HG02798 (cell line): ENCODE results near the gene ZNRF1.

Experiments
- ATAC-seq: cut with Tn5 transposase; IDR thresholded peaks from one replicate; pipeline ENCODE4 v1.9.1; 2021; ENCODE audit warnings: mild to moderate bottlenecking; ENCODE audit not compliant: unreplicated experiment, poor library complexity

Gene ZNRF1

GRCh38 chr16:75130150-75130771, 131.4 kb downstream of the ZNRF1 start:
- no peak for ATAC-seq

- ATAC-seq: no peak
These were observed 132.3 kb downstream of the ZNRF1 start for GRCh38 chr16:75131081-75131480.

- ATAC-seq: no peak
These were observed 139.4 kb downstream of the ZNRF1 start for GRCh38 chr16:75138233-75138632.

- ATAC-seq: no peak
These were observed 139.8 kb downstream of the ZNRF1 start for GRCh38 chr16:75138636-75139035.

- no peak for ATAC-seq
These were observed 140.7 kb downstream of the ZNRF1 start for GRCh38 chr16:75139498-75139897.

GRCh38 chr16:75143941-75144340, 145.1 kb downstream of the ZNRF1 start:
- no peak for ATAC-seq

- ATAC-seq: no peak
These were observed 149.1 kb downstream of the ZNRF1 start for GRCh38 chr16:75147968-75148310.

- ATAC-seq: peak; percentile 89
These were observed 149.7 kb downstream of the ZNRF1 start, which contains the start of gene ZFP1 for GRCh38 chr16:75148311-75149195. ZFP1 (plus strand) TSS chr16:75148524; CDS start chr16:75152952, 4,428 bp downstream.

- no peak for ATAC-seq
These were observed 153.0 kb downstream of the ZNRF1 start for GRCh38 chr16:75151798-75152197.

- ATAC-seq: no peak
These were observed 153.8 kb downstream of the ZNRF1 start for GRCh38 chr16:75152635-75153034.

GRCh38 chr16:75160386-75160785, 161.6 kb downstream of the ZNRF1 start:
- ATAC-seq: no peak
